GM21529 (cell line): ENCODE data around the gene STARD3.

Experiments
- ATAC-seq: cut with Tn5 transposase; IDR thresholded peaks from one replicate; pipeline ENCODE4 v1.9.1; 2021; ENCODE audit not compliant: unreplicated experiment

STARD3 gene

DNA sequence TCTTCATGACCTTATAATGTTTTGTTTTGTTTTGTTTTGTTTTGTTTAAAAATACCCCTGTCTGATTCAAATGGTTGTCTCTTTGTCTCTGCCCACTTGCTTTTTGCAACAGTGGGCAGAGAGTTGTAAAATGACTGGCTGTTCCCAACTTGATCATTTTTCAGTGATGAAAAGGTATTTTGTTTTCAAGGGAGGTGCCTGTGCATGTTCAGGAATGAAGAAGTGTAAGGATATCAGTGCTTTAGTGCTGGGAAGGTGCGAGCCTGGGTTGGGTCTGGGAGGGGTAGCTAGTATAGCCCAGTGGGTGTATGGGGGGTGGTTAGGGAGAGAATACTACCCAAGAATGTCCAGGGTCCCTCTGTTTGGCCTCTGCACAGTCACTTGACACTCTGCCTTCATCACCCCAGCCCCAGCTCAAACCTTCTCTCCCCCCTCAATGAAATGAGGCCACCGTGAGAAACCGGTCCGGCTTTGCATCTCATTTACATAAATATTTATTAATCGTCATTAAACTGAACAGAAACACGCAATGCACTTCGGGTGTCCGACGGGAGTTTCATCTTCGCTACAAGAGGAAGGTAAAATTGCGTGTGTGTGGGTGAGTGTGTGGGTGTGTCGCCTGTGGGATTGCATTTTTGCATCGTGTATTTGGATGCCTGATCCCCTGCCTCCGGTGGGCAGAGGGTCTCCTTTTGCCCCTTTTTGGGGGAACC, 33.5 kb upstream of the STARD3 start:
- ATAC-seq: no peak

DNA sequence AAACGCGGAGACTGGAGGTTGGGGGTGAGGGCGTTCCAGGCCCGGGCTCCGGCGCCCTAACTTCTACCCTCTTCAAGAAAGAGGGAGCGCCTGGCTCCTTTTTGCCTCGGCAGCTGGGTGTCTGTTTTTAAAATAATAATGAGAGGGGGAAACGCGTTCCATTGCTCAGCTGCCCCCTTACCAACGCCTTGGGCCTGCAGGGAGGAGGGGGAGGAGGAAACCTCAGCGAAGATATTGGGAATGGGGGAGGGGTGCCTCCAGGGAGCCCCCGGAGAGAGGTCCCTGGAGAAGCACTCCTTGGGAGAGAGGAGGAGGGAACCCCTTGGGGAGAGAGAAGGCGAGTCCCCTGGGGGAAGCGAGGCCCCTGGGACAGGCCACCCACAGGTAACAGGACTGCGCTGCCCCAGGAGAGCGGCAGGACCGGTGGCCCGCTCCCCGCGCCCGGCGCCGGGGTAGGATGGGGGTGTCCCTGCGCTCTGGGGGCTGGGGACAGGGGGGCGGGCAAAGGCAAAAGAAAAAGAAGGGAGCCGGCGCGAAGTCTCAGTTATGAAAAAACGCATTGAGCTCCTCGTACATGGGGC, 31.9 kb upstream of the STARD3 start:
- no peak for ATAC-seq

DNA sequence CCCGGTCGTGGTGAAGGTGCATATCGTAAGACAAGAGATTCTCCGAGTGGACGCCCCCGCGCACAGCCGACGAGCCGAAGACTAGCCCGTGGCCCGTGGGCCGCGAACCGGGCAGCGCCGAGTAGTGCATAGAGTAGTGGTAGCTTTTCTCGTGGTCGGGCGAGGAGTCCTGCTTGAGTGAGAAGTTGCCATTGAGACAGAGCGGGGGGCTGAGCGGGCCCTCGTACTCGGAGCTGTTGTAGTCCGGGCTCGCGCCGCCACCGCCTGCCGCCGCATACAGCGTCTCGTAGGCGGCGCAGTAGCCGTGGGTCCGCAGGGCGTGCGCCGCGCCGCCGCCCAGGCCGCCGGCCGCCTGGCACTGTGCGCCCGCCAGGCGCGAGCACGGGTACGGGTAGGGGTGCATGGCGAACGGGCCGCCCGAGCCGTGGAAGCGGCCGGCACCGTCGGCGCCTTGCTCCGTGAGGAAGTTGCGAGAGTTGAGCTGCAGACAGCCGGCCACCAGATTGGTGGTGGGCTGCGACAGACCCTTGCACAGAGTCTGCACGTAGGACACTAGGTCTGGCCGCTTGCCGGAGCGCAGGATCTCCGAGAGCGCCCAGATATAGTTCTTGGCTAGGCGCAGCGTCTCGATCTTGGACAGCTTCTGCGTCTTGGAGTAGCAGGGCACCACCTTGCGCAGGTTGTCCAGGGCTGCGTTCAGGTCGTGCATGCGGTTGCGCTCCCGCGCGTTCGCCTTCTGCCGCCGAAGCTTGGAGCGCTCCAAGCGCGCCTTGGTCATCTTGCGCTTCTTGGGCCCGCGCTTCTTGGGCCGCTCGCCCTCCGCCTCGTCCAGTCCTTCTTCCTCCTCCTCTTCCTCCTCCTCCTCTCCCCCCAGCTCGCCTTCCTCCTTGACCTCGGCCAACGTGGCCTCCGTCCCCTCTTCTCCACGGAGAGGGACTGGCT, 31.2 kb upstream of the STARD3 start:
- no peak for ATAC-seq

DNA sequence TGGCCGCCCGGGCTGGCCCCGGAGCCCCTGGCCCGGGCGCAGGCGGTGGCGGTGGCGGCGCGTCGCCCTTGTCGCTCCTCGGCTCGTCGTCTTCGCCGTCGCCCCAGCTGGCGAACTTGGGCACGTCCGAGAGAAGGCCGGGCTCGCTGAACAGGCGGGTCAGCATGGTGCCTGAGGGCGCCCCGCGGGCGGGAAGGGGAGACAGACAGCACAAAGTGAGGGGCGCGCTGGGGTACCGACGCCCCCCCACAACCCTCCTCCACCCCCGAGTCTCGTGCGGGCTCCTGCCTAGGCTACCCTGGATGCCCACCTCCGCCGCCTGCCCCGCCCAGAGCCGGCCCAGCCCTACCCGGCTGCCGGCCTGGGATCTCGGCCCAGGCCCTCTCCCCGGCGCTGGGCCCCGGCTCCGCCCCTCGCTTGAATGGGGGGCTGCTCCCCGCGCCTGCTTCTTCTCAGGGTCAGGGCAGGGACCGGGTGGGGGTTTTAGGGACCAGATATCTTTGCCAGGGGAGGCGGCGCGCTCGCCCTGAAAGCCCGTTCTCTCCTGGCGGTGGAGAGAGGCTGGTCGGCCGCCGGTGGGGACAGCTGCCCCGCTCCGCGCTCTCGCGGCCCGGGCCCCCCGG, 30.4 kb upstream of the STARD3 start:
- ATAC-seq: no peak

DNA sequence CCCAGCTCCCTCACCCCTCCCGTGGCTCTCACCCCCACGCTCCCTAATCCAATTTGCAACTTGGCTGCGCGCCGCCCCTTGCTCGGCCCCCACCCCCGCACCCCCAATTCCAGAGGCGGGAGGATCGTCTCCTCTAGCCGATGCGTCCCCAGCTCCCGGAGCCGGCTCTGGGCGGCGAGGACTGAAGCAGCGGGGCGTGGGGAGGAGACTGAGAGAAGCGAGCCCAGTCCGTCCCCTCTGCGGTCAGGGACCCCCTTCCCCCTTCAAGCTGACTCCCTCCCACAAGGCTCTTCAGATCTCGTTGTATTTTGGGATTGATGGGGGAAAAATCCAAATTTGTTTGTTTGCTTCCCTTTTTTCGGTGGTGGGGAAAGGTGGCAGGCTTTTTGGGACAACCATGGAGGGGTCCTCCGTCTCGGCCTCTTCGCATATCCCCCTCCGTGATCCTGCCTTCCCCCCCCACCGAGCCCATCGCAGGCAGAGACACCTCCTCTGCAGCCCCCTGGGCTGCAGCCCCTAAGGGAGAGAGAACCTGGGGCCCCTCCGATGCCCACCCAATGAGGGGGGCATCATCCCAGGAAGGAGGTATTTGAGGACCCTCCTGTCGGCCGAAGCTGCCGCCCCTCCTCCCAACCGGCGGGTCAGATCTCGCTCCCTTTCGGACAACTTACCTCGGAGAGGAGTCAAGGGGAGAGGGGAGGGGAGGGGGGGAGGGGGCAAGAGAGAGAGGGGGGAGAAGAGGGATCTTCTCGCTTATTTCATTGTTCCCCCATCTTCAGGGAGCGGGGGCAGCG, 29.7 kb upstream of the STARD3 start:
- ATAC-seq: no peak

DNA sequence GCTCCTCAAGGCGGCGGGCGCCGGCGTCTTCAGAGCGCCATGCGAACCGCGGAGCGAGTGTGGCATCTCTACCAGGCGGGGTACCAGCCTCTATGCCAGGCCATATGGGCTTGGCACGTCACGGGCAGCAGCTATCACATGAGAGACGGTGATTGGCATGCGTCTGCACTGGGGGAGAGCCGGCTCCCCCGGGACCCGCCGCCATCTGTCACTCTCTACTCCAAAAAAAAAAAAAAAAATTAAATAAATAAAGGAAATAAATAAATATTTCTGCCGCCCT, 29.2 kb upstream of the STARD3 start, which contains the start of gene NEUROD2:
NEUROD2 (minus strand) TSS at position 70 of the 280 bp plus-strand sequence. CDS start 1,321 bp downstream, outside the sequence.
- no peak for ATAC-seq

DNA sequence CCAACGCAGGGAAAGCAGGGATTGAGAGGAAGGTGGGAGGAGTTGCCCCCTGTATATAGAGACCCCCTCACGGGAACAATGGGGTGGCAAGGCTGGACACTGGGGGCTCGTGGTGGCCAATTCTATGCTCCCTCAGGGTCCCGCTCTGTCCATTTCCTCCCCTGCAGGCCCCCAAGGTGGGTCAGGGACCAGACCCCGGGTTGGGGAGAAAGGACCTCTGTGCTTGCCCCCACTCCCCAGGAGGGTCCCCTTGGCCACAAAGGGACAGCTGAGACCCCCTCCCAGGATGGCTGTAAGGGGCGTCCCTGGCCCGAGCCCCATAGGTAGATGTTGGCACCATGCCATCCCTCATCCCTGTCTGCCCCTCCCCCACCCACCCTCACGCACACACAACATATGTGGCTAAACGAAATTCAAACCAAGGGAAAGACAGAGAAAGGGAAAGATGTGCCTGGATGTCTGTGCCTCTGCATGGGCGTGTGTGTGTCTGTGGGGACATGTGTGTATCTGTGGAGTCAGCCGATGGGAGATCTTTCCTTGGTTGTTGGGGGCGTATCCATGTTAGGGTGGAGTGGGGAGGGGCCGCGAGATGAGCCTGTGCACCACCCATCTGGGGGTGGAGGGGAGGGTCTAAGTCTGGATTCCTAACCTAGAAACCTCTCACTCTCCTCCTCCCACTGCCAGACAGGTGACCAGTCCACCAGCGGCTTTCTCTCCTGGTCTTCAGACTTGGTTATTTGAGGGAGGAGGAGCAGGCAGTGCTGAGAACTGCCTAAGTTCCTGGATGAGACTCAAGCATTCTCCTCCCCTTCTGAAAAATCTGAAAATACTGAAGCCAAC, 28.6 kb upstream of the STARD3 start:
- no peak for ATAC-seq

DNA sequence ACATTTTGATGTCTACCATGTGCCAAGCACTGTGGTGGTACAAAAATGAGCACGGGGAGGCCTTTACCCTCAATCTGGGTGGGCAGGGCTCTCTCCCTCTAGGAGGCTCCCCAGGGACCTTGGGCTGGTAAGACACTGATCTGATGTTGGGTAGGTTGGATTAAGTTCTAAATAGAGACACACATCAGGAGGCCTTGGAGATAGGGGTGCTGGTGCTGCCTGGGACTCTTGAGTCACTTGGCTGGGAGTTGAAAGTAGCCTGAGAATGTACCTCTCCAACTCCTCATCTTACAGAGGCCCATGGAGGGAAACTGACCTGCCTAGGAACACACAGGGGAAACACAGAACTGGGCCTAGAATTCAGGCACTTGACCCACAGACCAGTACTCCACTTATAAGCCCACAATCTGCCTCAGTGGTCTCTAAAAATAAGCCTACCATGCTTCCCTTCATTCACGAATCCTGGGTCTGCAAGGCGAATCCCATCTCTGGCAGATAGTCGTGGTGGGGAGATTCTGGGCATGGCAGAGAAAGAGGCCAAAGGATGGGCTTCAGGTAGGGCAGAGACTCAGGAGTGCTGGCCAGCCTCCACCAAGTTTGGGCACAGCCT, 27.4 kb upstream of the STARD3 start:
- no peak for ATAC-seq

DNA sequence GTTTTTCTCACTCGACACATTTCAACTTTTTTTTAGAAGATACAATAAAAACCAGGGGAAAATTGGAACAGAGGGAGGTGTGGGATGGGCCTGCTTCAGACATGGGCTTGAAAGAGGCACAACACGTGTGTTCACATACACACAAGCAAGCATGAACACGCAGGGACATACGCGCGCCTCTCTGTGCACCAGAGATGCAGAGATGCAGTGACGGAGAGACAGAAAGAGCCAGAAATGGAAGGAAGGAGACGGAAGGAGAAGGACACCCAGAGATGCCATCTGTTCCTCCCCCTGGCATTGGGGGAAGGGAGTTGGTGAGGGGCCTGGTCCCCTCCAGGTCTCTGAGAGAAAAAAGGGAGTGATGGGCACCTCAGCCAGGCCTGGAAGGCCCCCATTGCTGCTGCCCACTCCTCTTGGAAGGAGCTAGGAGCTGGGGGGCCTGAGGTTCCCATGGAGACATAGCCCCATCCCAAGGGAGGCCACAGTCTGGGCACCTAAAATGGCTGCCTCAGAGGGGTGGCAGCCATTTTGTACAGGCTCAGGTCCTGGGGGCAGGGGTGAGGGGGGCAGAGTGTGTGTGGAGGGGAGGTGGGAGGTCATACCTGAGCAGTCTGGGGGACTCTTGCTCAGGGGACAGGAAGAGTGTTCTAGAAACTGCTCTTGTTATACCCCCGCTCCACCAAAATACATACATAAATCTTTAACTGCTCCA, 25.4 kb upstream of the STARD3 start:
- ATAC-seq: no peak

DNA sequence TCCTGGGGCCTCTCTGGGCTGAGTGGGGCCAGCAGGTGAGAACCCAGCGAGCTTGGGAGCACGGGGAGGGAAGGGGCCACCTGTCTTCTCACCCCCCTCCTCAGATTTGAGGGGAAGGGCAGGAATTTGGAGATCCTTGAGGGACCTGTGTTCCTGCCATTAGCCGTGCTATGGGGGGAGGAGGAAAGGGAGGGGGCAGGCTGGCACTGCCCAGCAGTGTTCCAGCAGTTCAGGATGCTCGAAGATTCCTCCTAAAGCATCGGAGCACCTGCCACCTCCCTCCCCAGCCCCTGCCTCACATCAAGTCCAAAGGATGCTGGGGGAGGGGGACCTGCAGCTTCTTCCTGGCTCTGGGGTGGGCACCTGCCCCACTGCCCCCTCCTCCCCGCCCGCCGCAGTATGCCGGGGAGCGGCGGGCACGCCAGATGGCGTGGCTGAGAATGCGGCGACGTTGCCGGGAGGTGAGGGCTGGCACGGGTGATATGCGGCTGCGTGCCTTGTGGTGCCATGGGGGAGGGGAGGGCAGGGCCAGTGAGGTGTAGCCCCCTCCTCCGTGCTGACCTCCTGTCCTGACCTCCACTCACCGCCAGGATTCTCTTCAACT, 24.6 kb upstream of the STARD3 start:
- no peak for ATAC-seq

DNA sequence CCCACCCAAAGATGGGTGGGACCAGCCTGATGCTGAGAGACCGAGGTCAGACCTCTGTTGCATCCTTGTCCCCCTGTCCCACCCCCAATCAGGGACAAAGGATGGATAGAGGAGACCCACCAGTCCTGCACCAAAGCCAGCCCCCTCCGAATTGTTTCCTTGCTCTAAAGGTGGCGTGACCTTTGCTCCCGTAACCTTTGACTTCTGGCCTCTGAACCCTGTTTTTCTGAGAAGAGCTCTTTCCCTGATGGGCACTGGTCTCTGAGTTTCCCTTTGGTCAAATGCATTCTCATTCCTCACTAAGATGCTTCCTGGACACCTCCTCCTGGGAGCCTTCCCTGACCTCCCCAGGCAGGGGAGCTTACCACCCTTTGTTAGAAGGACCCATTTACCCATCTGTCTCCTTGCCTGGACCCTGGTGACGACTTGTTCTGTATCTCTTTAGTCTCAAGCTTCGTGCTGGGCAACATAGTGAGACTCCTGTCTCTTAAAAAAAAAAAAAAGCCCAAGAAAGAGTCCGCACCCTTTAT, 23.9 kb upstream of the STARD3 start:
- ATAC-seq: no peak

DNA sequence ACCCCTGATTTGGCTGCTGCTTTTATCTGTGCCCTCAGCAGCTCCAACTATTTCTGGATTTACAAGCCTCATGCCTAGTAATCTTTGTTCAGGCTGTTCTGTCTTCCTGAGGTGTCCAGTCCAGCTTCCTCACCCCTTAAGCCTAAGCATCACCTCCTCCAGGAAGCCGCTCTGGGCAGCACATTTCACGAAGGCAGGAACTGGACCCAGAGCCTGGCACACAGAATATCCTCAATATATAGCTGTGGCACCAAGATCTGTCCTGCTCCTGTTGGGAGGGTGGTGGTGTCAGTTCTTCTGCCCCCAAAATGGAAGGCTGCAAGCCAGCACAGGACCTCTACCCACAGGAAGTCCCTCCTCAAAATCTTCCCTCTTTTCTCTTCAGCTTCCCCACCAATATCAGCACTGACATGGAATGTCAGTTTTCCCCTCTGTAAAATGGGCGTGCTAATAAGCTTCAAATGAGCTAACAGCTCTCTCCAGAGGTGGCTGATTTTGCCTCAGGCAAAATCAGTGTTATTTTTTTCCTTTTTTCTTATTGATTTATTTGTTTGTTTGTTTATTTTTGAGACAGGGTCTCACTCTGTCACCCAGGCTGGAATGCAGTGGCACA, 22.3 kb upstream of the STARD3 start:
- no peak for ATAC-seq

DNA sequence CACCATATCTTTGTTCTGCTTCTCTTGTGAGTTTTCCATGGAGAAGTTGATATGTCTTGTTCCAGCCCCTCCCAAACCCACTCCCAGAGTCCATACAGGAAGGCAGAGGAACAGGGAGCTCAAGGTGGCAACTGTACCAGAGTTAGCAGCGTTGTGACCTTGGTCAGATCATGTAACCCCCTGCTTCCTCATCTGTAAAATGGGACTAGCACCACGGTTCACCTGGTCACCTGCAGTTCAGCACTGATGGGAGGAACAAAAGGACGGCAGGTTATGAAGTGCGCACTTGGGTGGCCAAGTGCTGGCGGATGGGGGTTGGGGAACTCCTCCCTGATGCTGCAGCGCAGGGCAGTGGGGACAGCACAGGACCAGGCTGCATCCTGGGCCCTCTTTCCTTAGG, 21.5 kb upstream of the STARD3 start:
- ATAC-seq: no peak

DNA sequence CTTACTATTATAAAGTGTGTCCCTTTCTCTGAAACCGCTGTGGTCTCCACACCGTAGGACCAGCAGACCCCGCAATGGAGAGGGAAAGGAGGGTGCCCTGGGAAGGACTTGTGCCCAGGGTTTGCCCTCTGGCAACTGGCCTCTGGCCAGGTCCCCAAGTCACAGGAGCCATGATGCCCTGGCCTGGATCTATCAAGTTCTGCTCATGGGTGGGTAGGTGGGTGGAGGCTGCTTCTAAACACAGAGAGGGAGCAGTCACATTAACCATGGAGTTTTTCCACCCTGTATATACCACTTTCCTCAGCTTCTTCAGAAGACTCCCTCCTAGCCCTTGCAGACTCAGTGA, 19.9 kb upstream of the STARD3 start:
- ATAC-seq: no peak

DNA sequence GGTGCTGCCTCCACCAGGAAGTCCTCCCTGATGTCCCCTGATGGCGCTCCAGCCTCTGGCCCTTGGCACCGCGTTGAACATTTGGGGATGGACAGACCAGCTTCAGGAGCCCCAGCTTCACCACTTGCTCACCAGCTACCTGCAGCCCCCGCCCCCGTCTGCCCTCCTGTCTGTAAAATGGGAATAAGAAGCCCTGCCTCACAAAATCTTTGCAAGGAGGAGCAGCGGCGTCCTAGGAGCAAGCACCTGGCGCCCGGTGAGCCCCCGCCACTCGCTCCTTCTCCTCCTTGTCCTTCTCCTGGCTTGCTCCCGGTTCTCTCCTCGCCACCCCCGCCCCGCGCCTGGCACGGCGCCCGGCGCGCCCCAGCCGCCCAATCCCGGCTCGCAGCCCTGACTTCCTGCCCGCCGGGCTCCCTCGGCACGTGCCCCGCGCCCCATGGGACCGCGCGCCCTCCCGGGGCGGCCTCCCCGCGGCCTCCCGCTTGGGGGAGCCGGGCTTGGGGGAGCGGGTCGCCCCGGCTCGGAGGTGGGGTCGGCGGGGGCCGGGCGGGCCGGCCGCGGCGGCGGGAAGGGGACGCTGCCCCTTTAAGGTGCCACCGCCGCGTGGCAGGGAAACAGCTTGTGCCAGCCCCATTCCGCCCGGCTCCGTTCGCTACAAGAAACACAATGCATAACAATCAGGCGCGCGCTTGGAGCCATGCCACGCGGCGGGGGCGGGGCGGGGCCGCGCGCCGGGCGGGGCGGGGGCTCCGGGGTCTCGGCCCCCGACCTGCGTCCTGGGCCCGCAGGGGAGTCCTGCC, 19.3 kb upstream of the STARD3 start:
- no peak for ATAC-seq

DNA sequence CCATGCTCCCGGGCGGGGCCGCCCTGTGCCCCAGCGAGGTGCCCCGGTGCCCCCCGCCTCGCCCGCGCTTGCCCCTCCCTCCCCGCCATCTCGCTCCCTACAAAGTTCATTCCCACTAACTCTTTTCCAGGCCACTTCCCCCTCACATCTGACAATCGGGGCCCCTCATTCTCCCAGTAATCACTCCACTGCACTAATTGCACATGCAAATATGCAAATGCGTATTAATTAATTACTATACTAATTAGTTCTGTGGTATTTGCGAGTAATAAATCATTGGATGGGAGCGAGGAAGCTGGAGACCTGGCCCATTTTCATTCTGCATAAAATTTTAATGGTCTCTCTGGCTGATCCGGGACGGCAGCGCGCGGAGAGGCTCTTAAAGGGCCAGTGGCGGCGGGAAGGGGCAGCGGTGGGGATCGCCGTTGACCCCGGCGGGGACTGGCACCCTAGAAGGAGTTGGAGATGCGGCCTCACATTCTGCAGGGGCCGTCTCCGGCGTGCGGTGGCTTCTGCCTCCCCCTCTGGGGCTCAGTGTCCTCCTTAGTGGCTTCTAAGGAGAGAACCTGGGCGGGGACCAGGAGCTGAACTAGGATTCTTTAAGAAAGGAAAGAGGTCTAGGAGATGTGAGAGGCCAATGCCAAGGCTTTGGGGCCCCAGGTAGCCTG, 18.6 kb upstream of the STARD3 start:
- no peak for ATAC-seq
